Measurements from ENCODE around the gene PPP1R9B.

- no peak for TF ChIP-seq CTCF (IDR thresholded peaks at IDR 0.05; ENCODE audit: poor library complexity)
- TF ChIP-seq EZH2 (IDR thresholded peaks at IDR 0.05; ENCODE audit: borderline replicate concordance): no peak
- no peak for TF ChIP-seq EZH2phosphoT487 (IDR thresholded peaks at IDR 0.05; ENCODE audit: low read depth, severe bottlenecking, unreplicated experiment)
Measured at GRCh38 chr17:50129353-50129727, 21.1 kb downstream of the PPP1R9B start.

Measured in hepatocyte (in vitro differentiated cells).